MG63 (cell line): ENCODE data around the gene FBLN1. TPM values are rescaled to one million over a fixed set of nuclear protein-coding genes. Genes with fewer than 3 reads are reported as not detected.
A peak's percentile ranks its signal among the peaks of the same experiment; 100 is the strongest.
"Not testable (repeated sequence)": the region's sequence is repeated elsewhere in the genome, so short reads cannot be mapped to it uniquely, and the experiment has no call there.

Experiments used
- DNase-seq: peaks from one replicate; pipeline ENCODE4 v3.0.0-alpha.2; 2020
- H3K27me3 ChIP-seq: fragments of 250-450 bp; sonication (Bioruptor Pico); 2 replicates; pipeline ENCODE4 v1.5.1; 2020; ENCODE audit warnings: mild to moderate bottlenecking, moderate library complexity
- H3K36me3 ChIP-seq: fragments of 250-450 bp; sonication (Bioruptor Pico); 2 replicates; pipeline ENCODE4 v1.5.1; 2020; ENCODE audit warnings: mild to moderate bottlenecking, moderate library complexity
- H3K4me3 ChIP-seq: fragments of 250-450 bp; sonication (Bioruptor Pico); 2 replicates; pipeline ENCODE4 v1.5.1; 2020; ENCODE audit warnings: mild to moderate bottlenecking, moderate library complexity
- H3K9me3 ChIP-seq: fragments of 250-450 bp; sonication (Bioruptor Pico); 2 replicates; pipeline ENCODE4 v1.5.1; 2020; ENCODE audit warnings: mild to moderate bottlenecking, moderate library complexity
- total RNA-seq: library from RNA; depleted of rRNA; stranded (reverse); fragments of >200 nt; shearing (Covaris generic); gene quantifications from 2 replicates; pipeline ENCODE4 v1.2.3, GENCODE V29; 2014; ENCODE audit warnings: low replicate concordance

Gene FBLN1
- total RNA-seq, 1 experiment from 2014 or later, result 42.9 TPM

DNA sequence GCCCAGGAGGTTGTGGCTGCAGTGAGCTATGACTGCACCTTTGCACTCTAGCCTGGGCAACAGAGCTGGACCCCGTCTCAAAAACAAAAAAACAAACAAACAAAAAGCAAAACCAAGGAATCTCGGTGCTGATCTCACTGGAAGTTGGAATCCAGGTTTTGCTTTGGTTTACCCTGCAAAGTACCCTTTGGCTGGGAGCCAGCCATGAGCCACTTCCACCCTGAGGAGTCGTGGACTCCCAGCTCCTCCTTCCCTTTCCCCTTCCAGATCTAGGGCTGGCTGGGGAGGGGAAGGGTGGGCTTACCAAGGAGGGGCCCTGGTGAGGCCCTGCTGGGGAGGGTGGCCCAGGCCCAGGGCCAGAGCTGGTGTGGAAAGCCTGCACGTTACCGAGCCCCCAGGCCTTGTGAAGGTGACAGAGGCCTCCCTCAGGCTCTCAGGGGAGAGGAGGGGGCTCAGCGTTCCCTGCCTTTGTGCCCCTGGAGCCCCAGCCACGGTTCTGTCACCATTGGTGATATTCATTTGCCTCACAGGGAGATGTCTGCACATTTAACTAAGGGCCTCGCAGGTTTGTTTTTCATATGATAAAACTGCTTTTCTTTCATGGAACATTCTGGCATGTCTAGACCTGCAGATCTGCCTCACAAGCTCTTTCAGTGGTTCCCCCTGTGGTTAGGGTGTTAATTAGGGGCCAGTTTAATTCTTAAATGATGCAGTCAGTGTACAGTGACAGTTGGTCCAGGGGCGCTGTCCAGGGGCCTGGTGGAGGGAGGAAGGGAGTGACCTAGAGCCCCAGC lies 29.0 kb downstream of the FBLN1 start:
- H3K9me3 ChIP-seq, result no peaks in the 10 kb centered on the region
- no peak for DNase-seq
- no peak overlapping the region for H3K4me3 ChIP-seq
- H3K36me3 ChIP-seq, result peaks cover 25% of the 10 kb centered on the region
- H3K27me3 ChIP-seq, result no peaks in the 10 kb centered on the region

DNA sequence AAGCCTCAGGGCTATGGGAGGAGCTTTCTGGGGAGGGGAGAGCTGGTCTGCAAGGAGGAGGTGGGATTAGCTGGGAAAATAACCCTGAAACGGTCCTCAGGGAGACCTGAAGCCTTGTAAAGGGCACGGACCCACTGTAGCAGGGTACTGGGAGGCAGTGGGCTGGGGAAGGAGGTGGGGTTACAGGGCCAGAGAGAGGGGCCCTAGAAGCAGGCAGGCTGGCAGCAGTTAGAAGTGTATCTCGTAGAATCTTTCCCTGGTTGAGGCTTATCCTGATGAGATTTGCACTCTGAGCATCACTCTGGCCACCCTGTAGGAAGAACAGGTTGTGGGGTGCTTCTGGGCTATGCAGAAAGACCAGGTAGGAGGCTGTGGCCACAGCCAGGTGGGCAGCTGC lies 29.6 kb downstream of the FBLN1 start:
- H3K9me3 ChIP-seq, result no peaks in the 10 kb centered on the region
- peaks cover 24% of the 10 kb centered on the region for H3K36me3 ChIP-seq
- no peak for DNase-seq
- no peak overlapping the region for H3K4me3 ChIP-seq
- no peaks in the 10 kb centered on the region for H3K27me3 ChIP-seq

DNA sequence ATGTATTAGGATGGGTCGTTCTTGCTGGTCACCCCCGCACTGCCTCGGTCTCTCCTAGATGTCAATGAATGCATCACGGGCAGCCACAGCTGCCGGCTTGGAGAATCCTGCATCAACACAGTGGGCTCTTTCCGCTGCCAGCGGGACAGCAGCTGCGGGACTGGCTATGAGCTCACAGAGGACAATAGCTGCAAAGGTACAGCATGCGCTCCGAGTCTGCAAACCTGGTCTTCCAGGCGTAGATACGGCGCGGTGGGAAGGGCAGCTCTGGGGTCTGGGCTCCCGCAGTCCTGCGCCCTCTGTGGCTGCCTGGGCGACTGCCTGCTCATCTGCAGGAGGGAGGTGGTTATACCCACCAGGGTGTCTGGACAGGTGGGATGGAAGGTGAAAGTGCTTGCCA lies 31.0 kb downstream of the FBLN1 start:
- H3K27me3 ChIP-seq, result no peaks in the 10 kb centered on the region
- H3K4me3 ChIP-seq, result no peak overlapping the region
- peaks cover 18% of the 10 kb centered on the region for H3K36me3 ChIP-seq
- DNase-seq, result no peak
- H3K9me3 ChIP-seq, result no peaks in the 10 kb centered on the region

DNA sequence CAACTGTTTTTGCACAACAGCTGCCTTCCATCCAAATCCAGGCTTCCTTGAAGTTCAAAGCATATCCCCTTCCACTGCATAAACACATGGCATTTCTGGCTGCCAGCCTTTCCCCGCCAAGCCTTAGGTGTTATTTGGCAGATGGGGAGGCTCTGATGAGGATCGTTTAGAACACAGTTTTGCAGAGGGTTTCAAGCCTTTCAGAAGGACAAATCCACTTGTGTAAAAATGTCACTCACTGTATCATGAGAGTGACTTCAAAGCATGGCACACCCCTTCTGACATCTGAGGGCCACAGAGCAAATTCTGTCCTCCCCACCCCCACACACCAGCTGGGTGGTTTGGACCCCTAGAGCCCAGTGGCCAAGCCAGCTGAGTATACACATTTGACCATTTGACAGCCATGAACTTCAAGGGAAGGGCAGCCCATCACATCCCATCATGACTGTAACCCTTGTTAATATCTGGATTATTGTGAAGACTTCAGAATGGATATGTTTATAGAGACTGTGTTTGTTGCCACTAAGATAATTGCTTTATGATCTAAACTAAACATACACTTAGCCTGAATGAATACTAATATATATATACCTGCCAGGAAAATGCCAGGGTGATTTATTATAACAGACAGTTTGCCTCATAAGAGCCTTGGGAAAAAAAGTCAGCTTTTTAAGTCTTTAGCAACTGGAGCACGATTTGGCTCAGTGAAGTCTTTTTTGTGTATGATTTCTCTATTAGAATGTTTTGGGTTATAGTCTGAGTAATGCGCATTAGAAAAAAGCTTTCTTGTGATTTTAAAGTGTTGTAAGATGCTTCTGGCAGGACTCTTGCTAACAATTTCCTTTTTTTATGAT lies 31.9 kb downstream of the FBLN1 start:
- Histone ChIP-seq H3K4me3 (no peak overlapping the region), H3K27me3 (no peaks in the 10 kb centered on the region), H3K9me3 (no peaks in the 10 kb centered on the region), H3K36me3 (peaks cover 16% of the 10 kb centered on the region)
- peak; percentile 26 for DNase-seq

DNA sequence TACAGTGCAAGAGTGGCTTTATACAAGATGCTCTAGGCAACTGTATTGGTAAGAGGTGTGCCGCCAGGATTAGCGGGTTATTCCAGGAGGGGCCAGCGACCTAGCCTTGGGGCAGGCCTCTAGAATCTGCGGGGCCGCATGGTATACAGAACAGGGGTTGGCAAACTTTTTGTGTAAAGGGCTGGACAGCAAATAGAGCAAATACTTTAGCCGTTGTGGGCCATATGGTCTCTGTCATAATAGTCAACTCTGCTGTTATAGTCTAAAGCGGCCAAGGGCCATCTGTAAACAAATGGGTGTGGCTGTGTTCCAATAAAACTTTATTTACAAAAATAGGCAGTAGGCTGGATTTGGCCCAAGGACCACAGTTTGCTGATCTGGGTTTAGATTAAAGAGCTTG lies 32.6 kb downstream of the FBLN1 start:
- no peaks in the 10 kb centered on the region for H3K27me3 ChIP-seq
- no peak overlapping the region for H3K4me3 ChIP-seq
- H3K9me3 ChIP-seq, result no peaks in the 10 kb centered on the region
- no peak for DNase-seq
- peaks cover 16% of the 10 kb centered on the region for H3K36me3 ChIP-seq

DNA sequence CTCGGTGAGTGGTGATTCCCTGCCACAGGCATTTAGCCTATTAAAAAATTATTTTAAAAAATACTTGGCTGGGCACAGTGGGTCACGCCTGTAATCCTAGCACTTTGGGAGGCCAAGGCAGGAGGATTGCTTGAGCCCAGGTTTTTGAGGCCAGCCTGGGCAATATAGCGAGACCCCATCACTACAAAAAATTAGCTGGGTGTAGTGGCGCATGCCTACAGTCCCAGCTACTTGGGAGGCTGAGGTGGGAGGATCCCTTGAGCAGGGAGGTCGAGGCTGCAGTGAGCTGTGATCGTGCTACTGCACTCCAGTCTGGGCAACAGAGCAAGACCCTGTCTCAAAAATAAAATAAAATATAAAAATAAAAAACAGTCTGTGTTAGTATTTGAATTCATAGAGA lies 33.2 kb downstream of the FBLN1 start:
- not testable (repeated sequence) for H3K27me3 ChIP-seq, H3K4me3 ChIP-seq, DNase-seq, H3K9me3 ChIP-seq
- H3K36me3 ChIP-seq, result peaks cover 15% of the 10 kb centered on the region

DNA sequence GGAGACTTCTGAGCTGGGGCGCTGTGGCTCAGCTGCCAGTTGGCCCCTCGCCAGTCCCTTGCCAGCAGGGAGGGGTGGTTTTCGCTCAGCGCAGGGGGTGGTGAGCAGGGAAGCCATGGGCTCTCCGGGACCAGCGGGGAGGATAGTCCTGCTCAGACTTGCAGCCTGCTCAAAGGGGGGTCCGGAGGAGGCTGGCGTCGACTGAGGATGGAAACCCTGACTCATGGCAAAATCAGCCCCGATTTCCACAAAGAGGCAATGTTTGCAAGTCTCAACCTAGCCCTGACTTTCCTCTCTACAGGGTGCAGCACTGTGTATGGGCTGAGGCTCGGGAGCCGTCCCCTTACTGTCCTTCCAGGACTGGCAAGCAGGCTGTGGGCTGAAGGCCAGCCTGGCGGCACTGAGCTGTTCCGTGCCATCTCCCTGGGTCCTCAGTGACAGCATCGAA lies 35.1 kb downstream of the FBLN1 start:
- peaks cover 22% of the 10 kb centered on the region for H3K36me3 ChIP-seq
- no peak overlapping the region for H3K4me3 ChIP-seq
- no peaks in the 10 kb centered on the region for H3K27me3 ChIP-seq
- H3K9me3 ChIP-seq, result no peaks in the 10 kb centered on the region
- peak; percentile 63 for DNase-seq

DNA sequence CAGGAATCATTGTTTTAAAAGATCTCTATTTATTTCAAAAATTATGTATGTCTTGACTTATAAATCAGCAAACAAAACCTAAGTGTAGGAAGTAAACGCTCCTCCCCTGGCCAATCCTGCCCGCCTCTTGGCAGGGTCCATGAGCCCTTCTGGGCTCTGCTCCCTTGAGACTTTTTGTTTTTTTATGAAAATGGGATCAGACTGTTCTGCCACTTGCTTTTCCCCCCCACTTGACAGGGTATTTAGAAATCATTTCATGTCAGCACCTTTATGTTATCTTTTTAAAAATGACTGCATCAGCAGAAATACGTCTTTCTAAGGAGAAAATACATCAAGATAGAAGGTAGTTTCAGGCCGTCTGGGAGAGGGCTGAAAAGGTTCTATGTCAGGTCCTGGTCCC lies 35.6 kb downstream of the FBLN1 start:
- no peak for DNase-seq
- Histone ChIP-seq H3K36me3 (peaks cover 25% of the 10 kb centered on the region), H3K27me3 (no peaks in the 10 kb centered on the region), H3K4me3 (no peak overlapping the region), H3K9me3 (no peaks in the 10 kb centered on the region)

DNA sequence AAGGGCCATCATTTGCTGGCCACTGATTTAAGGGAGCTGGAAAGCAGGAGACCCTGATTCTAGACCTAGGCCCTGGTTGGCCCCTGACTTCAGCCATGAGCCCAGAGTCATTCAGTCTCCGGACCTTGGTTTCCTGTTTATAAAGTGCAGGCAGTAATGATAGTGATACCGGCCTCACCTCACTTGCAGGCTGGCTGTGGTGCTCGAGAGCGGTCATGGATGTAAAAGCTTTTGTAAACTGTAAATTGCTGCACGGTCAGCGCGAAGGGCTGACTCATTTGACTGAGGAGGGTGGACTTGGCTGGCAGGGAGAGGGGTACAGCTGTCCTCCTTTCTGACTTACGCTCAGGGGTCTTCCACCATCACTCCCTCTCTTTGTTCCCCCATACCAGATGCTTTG lies 37.4 kb downstream of the FBLN1 start:
- H3K27me3 ChIP-seq, result no peaks in the 10 kb centered on the region
- H3K9me3 ChIP-seq, result no peaks in the 10 kb centered on the region
- H3K4me3 ChIP-seq, result no peak overlapping the region
- peaks cover 40% of the 10 kb centered on the region for H3K36me3 ChIP-seq
- DNase-seq, result no peak

DNA sequence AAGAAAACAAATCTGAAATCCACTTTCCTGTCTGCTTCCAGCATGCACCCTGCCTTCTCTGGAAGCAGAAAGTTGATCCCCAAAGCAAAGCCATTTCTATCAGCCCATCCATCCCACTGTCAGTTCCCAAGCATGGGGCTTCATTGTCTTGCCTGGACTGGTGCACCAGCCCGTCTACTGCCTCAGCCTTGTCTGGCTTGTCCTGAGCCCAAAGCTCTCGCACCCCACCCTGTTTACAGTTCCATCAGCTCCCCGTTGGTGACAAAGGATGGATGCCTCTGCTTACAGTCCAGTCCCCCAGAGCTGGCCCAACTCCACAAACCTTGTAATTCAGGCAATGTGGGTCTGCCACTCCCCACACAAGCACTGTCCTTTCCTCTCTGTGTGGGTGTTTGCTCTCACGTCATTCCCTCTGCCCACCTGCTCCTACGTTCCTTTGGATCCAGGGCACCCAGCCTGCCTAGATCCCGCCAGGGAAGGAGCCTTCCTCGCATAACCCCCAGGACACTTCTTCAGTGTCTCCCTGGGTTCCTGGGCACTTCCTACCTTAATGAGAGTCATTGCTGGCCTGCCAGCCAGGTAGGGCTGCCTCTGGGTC lies 38.8 kb downstream of the FBLN1 start:
- Histone ChIP-seq H3K27me3 (no peaks in the 10 kb centered on the region), H3K9me3 (no peaks in the 10 kb centered on the region), H3K36me3 (peaks cover 37% of the 10 kb centered on the region), H3K4me3 (no peak overlapping the region)
- DNase-seq, result no peak

DNA sequence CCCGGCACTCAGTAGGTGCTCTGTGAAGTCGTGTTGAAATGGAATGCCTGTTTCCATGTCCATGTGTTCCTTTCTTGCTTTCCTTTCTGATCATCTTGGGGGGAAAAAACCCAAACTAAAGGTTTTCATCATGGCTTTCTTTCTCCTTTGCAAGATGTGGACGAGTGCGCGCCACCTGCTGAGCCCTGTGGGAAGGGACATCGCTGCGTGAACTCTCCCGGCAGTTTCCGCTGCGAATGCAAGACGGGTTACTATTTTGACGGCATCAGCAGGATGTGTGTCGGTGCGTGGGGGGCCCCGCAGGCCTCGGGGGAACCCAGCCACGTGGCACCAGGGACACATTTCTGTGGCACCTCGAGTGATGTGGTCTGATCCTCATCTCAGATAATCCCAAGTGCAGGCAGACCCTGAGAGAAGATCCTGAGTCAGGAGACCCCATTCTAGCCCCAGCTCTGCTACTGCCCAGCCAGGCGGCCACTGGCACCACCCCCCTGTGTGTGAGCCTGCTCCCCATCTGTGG lies 39.4 kb downstream of the FBLN1 start:
- peaks cover 37% of the 10 kb centered on the region for H3K36me3 ChIP-seq
- no peak for DNase-seq
- H3K4me3 ChIP-seq, result no peak overlapping the region
- H3K27me3 ChIP-seq, result no peaks in the 10 kb centered on the region
- no peaks in the 10 kb centered on the region for H3K9me3 ChIP-seq

DNA sequence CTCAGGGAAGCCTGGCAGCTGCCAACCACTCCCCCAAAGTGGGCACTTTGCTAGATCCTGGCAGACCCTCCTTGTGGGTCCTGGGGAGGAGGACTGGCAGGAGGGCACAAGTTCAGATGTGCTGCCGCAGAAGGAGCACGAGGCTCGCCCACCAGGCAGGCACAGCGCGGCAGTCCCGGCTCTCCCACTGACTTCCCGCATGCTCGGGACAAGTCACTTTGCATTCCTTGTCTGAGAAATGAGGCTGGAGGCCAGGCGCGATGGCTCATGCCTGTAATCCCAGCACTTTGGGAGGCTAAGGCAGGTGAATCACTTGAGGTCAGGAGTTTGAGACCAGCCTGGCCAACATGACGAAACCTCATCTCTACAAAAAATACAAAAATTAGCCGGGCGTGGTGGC lies 40.1 kb downstream of the FBLN1 start:
- not testable (repeated sequence) for H3K4me3 ChIP-seq, H3K9me3 ChIP-seq, H3K27me3 ChIP-seq, DNase-seq
- peaks cover 41% of the 10 kb centered on the region for H3K36me3 ChIP-seq

DNA sequence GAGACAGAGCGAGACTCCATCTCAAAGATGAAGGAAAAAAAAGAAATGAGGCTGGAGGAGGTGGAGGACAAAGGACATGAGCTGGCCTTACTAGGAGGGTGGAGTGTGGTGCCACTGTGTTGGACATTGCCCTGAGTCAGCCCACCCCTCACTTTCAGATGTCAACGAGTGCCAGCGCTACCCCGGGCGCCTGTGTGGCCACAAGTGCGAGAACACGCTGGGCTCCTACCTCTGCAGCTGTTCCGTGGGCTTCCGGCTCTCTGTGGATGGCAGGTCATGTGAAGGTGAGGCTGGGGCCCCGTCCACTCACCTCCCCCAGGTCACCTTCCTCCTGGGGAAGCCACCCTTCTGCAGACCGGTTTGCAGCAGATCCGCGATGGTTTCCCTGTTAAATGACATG lies 40.6 kb downstream of the FBLN1 start:
- DNase-seq, result no peak
- Histone ChIP-seq H3K27me3 (no peaks in the 10 kb centered on the region), H3K4me3 (no peak overlapping the region), H3K36me3 (peaks cover 46% of the 10 kb centered on the region), H3K9me3 (no peaks in the 10 kb centered on the region)

DNA sequence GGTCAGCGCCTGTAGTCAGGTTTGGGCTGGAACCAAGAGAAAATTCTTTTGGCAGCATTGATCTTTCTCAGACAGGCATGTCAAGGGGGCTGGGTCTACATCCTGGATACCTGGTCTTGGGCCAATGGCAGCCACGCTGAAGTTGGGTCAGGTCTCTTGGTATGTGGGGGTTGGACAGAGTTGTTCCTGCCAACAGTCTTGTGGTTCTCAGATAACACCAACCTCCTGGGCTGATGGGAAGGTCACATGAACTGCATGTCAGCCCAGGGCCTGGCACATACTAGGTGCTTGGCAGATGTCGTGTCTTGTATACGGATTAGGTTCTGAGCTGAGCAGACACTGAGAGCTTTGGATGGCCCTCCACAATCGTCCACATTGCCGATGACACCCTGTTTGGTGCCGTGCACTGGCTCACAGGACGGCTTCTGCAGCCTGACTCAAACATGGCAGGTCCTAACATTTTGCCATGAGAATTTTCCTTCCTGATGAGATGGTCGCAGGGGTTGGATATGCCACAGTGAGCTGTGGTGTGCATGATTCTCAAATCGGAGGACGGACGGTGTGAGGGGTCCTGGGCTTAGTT lies 42.0 kb downstream of the FBLN1 start:
- Histone ChIP-seq H3K27me3 (no peaks in the 10 kb centered on the region), H3K4me3 (no peak overlapping the region), H3K9me3 (no peaks in the 10 kb centered on the region), H3K36me3 (peaks cover 50% of the 10 kb centered on the region)
- DNase-seq, result peak; percentile 71

DNA sequence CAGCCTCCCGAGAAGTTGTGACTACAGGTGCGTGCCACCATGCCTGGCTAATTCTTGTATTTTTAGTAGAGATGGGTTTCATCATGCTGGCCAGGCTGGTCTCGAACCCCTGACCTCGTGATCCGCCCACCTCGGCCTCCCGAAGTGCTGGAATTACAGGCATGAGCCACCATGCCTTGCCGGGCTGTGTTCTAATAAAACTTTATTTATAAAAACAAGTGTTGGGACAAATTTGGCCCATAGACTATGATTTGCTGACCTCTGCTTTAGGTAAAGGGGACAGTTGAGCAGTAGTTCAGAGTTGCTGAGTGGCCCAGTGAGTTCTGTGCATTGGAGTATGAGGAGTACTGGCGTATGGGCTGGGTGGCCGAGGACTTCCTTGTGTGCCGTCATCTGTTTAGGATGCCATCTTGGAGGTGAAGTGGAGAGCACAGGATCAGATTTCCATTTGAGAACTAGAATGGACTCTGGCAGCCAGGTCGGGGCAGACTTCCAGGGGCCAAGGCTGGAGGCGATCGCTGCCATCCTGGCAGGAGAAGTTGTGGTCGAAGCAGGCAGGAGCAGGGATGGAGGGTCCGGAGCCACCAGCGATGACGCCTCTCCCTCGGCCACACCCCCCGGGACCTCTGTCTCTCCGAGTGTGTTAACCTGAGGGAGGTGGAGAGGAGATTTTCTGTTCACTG lies 43.8 kb downstream of the FBLN1 start:
- no peaks in the 10 kb centered on the region for H3K27me3 ChIP-seq
- H3K4me3 ChIP-seq, result no peak overlapping the region
- H3K36me3 ChIP-seq, result peaks cover 65% of the 10 kb centered on the region
- no peaks in the 10 kb centered on the region for H3K9me3 ChIP-seq
- DNase-seq, result no peak

DNA sequence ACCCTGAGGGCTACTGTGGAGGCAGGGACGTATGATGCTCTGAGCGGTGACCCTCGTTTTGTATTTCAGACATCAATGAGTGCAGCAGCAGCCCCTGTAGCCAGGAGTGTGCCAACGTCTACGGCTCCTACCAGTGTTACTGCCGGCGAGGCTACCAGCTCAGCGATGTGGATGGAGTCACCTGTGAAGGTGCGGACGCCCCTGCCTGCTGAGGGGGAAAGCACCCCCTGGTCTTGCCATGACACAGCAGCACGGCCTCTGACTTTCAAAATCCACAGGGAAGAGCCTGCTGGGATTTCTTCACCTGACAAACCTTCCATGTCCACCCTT lies 44.3 kb downstream of the FBLN1 start:
- Histone ChIP-seq H3K27me3 (no peaks in the 10 kb centered on the region), H3K4me3 (no peak overlapping the region), H3K9me3 (no peaks in the 10 kb centered on the region), H3K36me3 (peaks cover 65% of the 10 kb centered on the region)
- DNase-seq, result no peak
